Measurements from ENCODE around the gene TGFB1.

- TF ChIP-seq CTCF (IDR thresholded peaks at IDR 0.05; ENCODE audit: low read depth, low read length, missing input control) (no peak), MAX (IDR thresholded peaks at IDR 0.05) (no peak), RAD21 (IDR thresholded peaks at IDR 0.05) (no peak), REST (IDR thresholded peaks at IDR 0.05) (no peak), SP1 (IDR thresholded peaks at IDR 0.05) (no peak), RXRA (IDR thresholded peaks at IDR 0.05) (no peak), YY1 (IDR thresholded peaks at IDR 0.05) (no peak), ZBTB33 (IDR thresholded peaks at IDR 0.05) (no peak)
These were observed 24.9 kb downstream of the TGFB1 start for GRCh38 chr19:41328842-41329225.
